HepG2 (cell line): ENCODE measurements around the gene CDK3. TPM values are rescaled to one million over a fixed set of nuclear protein-coding genes. Genes with fewer than 3 reads are reported as not detected.
A peak's percentile ranks its signal among the peaks of the same experiment; 100 is the strongest.

Source experiments
- AKNA ChIP-seq: sonication (generic); formaldehyde crosslinking; IDR thresholded peaks from 2 replicates; pipeline ENCODE4 v1.4.0; 2020; ENCODE audit warnings: missing genetic modification reagents, borderline replicate concordance
- EP300 ChIP-seq, 3 experiments: sonication (generic) in 1 of 3; formaldehyde crosslinking in 1 of 3; IDR thresholded peaks; 2 replicates each; pipeline versions ENCODE4 v1.5.1 to v1.6.1; 2011 to 2020; ENCODE audit warnings: low read depth in 2 of 3, low read length in 2 of 3, borderline replicate concordance in 1 of 3, improper control_type of control experiment in 1 of 3, mild to moderate bottlenecking in 1 of 3, missing genetic modification reagents in 1 of 3, moderate library complexity in 1 of 3
- GATAD1 ChIP-seq: IDR thresholded peaks from 2 replicates; pipeline ENCODE4 v1.6.1; 2016; ENCODE audit warnings: missing genetic modification reagents, missing compliant biosample characterization
- KDM3A ChIP-seq: IDR thresholded peaks from 2 replicates; pipeline ENCODE4 v1.6.1; 2018; ENCODE audit warnings: low read depth, missing compliant biosample characterization
- KLF9 ChIP-seq: IDR thresholded peaks from 2 replicates; pipeline ENCODE4 v1.6.1; 2016; ENCODE audit warnings: low read depth
- MLX ChIP-seq: IDR thresholded peaks from 2 replicates; pipeline ENCODE4 v1.6.1; 2016
- MXD3 ChIP-seq: IDR thresholded peaks from 2 replicates; pipeline ENCODE4 v1.6.1; 2016; ENCODE audit warnings: mild to moderate bottlenecking, missing biosample characterization, missing genetic modification reagents
- NBN ChIP-seq: fragments of 450-650 bp; conservative IDR thresholded peaks from 2 replicates; pipeline ENCODE4 v1.6.1; 2017
- NFYC ChIP-seq: IDR thresholded peaks from 2 replicates; pipeline ENCODE4 v1.6.1; 2016; ENCODE audit warnings: missing genetic modification reagents, missing compliant biosample characterization
- PRDM10 ChIP-seq: sonication (generic); formaldehyde crosslinking; IDR thresholded peaks from 2 replicates; pipeline ENCODE4 v1.4.0; 2020; ENCODE audit warnings: low read depth, missing genetic modification reagents
- SOX5 ChIP-seq: IDR thresholded peaks from 2 replicates; pipeline ENCODE4 v1.6.1; 2016; ENCODE audit warnings: borderline replicate concordance
- SOX6 ChIP-seq, 2 experiments: fragments of 450-650 bp in 1 of 2; sonication (generic) in 1 of 2; formaldehyde crosslinking in 1 of 2; IDR thresholded peaks; 2 replicates each; pipeline versions ENCODE4 v1.4.0 to v1.6.1; 2017 to 2020; ENCODE audit warnings: antibody characterized with exemption in 1 of 2, mild to moderate bottlenecking in 1 of 2, missing genetic modification reagents in 1 of 2
- SRSF4 ChIP-seq: fragments of 200-400 bp; formaldehyde crosslinking; IDR thresholded peaks from one replicate; pipeline ENCODE4 v1.6.1; 2018; ENCODE audit warnings: mild to moderate bottlenecking, low read depth, low read length, moderate library complexity; ENCODE audit not compliant: poor library complexity, severe bottlenecking
- ZFP82 ChIP-seq: sonication (generic); formaldehyde crosslinking; IDR thresholded peaks from 2 replicates; pipeline ENCODE4 v1.5.1; 2020; ENCODE audit warnings: mild to moderate bottlenecking, missing genetic modification reagents, borderline replicate concordance
- ZKSCAN1 ChIP-seq: fragments of 150-350 bp; IDR thresholded peaks from 2 replicates; pipeline ENCODE4 v1.6.1; 2014; ENCODE audit warnings: low read length
- ZNF17 ChIP-seq: sonication (generic); formaldehyde crosslinking; IDR thresholded peaks from 2 replicates; pipeline ENCODE4 v1.5.0; 2020; ENCODE audit warnings: mild to moderate bottlenecking, missing genetic modification reagents
- ZNF549 ChIP-seq: sonication (generic); formaldehyde crosslinking; IDR thresholded peaks from 2 replicates; pipeline ENCODE4 v1.5.0; 2020; ENCODE audit warnings: missing genetic modification reagents
- ZNF839 ChIP-seq: sonication (generic); formaldehyde crosslinking; IDR thresholded peaks from 2 replicates; pipeline ENCODE4 v1.4.0; 2020; ENCODE audit warnings: missing genetic modification reagents, mild to moderate bottlenecking, borderline replicate concordance
- polyA plus RNA-seq, 8 experiments: library from polyadenylated mRNA; depleted of rRNA in 3 of 8; stranded (reverse) in 7 of 8; unstranded in 1 of 8; fragments of >200 nt; fragmentation: Illumina TruSeq in 4 of 8; extraction: Trizol in 4 of 8; gene quantifications; 2 replicates each; pipeline versions ENCODE4 v1.2.1 to v1.2.3, GENCODE V29; 2011 to 2016; ENCODE audit warnings: low read depth in 4 of 8, missing spikeins in 1 of 8, mixed read lengths in 1 of 8; ENCODE audit not compliant: insufficient read depth in 1 of 8
- total RNA-seq, 5 experiments: library from RNA; depleted of rRNA; stranded (reverse); fragments of >200 nt; fragmentation: Illumina TruSeq; extraction: Trizol; gene quantifications; 2 replicates each; pipeline ENCODE4 v1.2.3, GENCODE V29; 2016; ENCODE audit warnings: low read depth in 1 of 5

Gene CDK3
- total and polyA plus RNA-seq, 2 of the 13 experiments (the other 11 are each of a cell fraction or from before 2014, with no cell fraction given): 5.8 to 11.4 TPM

GRCh38 chr17:76027159-76027839 lies 26.6 kb downstream of the CDK3 start, which contains the start of gene EVPL (continued):
- TF ChIP-seq SOX6 (IDR thresholded peaks at IDR 0.05): no peak
- TF ChIP-seq SOX6 (CRISPR knock-in tag; IDR thresholded peaks at IDR 0.05): 0 out of 2 replicates have a peak, but pooled peaks have one; percentile 11
- TF ChIP-seq EP300 (IDR thresholded peaks at IDR 0.05; ENCODE audit: low read depth in 2 of 2, low read length in 2 of 2): no peak
- 0 out of 2 replicates have a peak, but pooled peaks have one; percentile 9 for TF ChIP-seq EP300 (CRISPR knock-in tag; IDR thresholded peaks at IDR 0.05; ENCODE audit: borderline replicate concordance)
- TF ChIP-seq NBN: no peak
- peak; percentile 84; the same call in 1 of the 2 replicates for TF ChIP-seq ZNF839 (CRISPR knock-in tag)
- peak; percentile 58; the same call in 1 of the 2 replicates for TF ChIP-seq MXD3 (CRISPR knock-in tag)
- no peak for TF ChIP-seq KLF9 (CRISPR knock-in tag)
- no peak for TF ChIP-seq ZKSCAN1
- peak; percentile 56 for TF ChIP-seq PRDM10
- TF ChIP-seq MLX (CRISPR knock-in tag): no peak
- TF ChIP-seq ZFP82 (CRISPR knock-in tag): no peak
- TF ChIP-seq ZNF17: no peak
- no peak for TF ChIP-seq ZNF549
- TF ChIP-seq AKNA: no peak
- no peak for TF ChIP-seq GATAD1 (CRISPR knock-in tag)
- TF ChIP-seq SOX5: no peak
- no peak for TF ChIP-seq NFYC (CRISPR knock-in tag)
- TF ChIP-seq SRSF4: no peak
- TF ChIP-seq KDM3A (CRISPR knock-in tag): peak; percentile 66; the same call in 1 of the 2 replicates
